NCI-H2196 (cell line): Measurements from ENCODE around the gene AGAP3.

Experiments used
- DNase-seq: peaks from one replicate; lab custom pipeline; 2025; ENCODE audit not compliant: unreplicated experiment; lab: John Stamatoyannopoulos, UW

The AGAP3 gene

GRCh38 chr7:151122796-151123157 is 36.5 kb downstream of the AGAP3 start:
- DNase-seq = no peak

DNA sequence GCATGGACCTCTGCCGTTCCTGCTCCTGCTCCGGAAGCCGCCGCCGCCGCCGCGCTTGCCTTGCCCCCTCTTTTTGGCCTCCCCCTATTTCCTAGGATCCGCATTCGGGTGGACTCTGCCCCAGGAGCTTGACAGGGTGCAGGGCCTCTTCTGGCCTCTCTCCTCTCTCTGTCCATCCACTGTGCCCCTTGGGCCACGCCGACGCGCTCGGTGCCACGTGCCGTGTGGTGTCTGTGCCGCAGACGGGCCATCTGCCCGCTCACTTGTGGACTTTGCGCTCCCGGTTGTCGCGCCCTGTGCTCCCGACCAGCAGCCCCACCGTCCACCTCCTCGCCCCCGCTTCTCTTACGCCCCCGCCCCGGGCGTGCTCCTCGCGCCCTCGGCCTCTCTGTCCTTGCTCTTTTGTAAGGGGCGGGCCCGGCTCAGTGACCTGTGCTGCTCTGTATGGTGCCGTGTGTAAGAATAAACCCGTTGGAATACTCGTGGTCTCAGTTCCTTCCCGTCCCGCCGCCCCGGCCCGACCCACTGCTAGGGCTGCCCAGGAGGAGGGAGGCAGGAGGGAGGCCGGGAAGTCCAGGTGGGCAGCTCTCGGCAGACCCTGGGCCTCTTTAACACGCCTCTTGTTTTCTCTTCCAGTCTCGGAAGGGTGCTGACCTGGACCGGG is 37.0 kb downstream of the AGAP3 start:
- no peak for DNase-seq

DNA sequence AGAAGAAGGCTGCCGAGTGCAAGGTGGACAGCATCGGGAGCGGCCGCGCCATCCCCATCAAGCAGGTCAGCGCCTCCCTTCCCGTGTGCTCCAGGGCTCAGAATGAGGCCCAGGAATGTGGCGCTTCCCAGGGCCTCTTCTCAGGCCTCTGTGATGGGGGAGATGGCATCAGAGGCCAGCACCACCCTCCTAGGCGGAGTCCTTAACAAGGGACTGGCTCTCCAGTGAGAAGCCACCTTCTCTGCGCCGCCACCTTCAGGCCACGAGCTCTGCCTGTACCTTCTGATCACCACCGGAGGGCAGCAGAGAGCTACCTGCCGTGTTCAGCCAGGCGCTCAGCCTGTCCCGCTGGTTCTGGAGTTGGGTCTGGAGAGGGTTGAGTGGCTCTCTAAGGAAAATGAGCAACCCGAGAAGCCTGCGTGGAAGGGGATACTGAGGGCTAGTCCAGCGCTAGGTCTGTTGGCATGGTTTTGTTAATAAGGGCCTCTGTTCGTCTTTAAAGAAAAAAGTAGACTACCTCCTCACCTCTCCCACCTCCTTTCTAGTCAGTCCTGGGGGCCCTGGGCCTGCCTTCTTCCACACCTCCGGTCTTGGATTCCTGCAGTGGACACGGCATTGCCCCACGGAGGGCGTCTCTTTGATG is 37.7 kb downstream of the AGAP3 start:
- peak; percentile 46 for DNase-seq

DNA sequence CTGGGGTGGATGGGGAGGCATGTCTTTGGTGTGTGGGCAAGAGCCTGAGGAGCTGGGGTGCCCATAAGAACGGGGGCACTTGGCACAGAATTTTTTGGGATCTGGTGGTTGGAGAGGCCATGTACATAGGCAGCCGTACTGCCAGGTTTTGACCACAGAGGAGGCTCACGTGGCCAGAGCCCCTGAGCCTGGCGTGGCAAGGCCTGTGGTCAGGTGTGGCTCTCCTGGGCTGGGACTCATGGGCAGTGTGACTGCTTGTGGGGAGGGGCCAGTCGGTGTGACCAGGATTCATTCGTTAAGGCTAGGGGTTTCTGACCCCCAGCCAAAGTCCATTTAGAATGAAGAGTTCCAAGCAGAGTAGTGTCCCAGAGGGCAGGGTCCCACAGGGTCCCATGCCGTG is 38.2 kb downstream of the AGAP3 start:
- DNase-seq = no peak

DNA sequence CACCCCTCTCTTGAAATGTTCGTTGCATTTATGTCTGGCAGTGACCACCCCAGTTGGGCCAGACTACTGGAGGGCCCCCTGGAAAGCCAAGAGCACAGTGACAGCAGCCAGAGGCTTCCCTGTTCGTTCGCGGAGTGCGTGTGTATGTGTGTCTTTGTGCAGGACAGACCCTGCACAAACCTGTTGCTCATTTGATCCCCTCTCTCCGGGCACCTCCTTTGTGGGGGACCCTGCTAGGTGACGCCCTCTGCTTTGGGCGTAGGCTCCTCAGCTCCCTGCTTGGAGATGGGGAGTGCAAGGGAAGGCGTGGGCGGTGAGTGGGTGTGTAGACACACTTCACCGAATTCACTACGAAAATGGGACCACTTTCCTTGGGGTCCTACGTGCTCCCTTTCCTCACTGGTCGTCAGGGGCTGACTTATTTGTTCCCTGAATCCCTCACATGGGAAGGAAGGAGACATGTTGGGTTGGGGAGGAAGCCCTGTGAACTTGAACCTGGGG is 38.7 kb downstream of the AGAP3 start:
- DNase-seq = no peak

- no peak for DNase-seq
Observed at GRCh38 chr7:151125470-151125845, 39.2 kb downstream of the AGAP3 start.

DNA sequence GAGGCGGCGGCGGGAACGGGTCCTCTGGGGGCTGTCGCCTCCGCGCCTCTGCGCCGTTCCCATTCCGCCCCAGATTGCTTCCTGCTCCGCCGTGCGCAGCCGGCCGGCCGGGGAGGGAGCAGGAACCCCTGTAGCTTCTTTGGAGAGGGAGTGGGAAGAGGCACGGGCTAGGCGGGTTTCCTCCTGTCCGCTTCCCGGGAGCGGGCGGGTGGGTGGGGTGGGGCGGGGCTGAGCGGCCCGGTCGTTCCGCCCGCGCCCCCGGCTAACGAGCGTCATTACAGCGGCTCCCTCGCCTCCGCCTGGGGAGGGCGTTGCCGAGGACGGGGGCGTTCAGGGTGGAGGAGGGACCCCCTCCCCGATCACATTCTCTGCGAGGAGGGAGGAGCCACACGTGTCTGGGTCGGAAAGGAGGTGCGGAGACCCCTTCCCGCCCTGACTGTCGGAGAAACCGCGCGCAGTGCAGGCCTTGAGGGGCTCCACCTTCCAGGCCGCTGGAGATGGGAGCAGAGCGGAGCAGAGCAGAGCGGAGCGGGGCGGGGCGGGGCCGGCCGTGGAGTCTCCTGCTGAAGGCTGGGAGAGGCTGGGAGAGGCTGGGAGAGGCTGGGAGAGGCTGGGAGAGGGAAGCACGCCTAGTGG is 39.7 kb downstream of the AGAP3 start:
- DNase-seq = no peak

DNA sequence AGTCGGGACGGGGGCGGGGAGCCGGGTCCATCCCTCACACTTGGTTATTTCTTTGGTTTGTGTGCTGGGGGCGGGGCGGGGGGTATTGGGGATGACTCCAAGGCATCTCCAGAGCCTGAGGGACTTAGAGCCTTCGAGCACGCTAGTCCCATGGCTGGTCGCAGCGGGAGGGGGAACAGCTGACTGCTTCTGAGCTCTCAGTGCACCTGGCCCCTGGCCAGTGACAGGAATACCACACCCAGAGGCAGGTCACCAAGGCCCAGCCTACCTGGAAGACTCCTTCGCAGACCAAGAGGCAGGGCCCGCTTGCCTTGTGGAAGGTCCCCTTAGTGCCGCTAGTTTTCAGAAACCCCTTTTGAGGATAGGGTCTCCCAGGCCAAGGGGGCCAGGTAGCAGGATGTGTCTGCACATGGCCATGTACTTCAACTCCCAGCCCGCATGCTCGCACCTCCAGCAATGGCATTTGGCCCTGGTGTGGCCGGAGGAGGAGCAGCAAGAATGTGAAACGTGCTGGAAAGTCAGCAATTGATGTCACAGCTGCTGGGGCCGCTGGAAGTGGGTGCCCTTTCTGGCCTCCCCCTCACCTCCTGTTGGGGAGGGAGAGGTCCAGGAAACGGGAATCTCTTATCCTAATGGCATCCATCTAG is 40.3 kb downstream of the AGAP3 start:
- no peak for DNase-seq

DNA sequence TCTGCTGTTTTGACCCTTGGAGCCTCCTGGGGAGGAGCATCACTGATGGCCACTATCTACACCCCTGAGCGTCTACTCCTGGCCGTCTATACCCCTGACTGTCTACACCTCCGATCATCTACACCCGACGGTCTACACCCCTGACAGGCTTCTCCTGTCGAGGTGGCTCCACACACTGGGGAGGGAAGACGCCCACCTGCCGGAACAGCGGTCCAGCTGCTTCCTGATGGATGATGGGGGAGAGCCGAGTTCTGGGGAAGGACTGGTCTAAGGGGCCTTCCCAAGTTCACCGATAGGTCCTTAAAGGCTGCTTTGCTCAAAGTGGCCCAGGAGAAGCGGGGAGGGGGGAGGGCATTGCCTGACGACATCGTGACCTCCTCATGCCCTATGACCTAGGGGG is 41.9 kb downstream of the AGAP3 start:
- DNase-seq = no peak

GRCh38 chr7:151128716-151129115 is 42.4 kb downstream of the AGAP3 start:
- DNase-seq = no peak

GRCh38 chr7:151129117-151129959 is 43.1 kb downstream of the AGAP3 start:
- no peak for DNase-seq

- no peak for DNase-seq
Observed at GRCh38 chr7:151129960-151130591, 43.8 kb downstream of the AGAP3 start.

DNA sequence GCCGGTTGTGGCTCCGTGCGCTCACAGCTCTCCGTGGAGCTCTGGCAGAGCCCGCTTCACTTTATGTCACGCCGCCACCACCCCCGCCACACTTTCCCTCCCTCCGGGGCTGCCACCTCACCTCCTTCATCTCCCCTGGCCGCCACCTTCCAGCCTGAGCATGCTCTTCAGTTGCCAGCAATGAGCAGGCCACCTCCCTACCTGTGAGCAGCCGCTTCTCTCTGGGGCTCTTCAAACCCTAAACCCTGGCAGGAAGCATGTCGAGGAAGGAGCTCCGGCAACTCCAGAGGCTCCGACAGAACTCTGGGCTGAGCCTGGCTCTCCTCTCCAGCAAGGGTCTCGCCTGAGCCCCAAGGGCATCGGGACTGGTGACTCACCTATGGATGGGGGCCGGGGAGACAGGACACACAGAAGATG is 44.5 kb downstream of the AGAP3 start:
- DNase-seq = no peak

DNA sequence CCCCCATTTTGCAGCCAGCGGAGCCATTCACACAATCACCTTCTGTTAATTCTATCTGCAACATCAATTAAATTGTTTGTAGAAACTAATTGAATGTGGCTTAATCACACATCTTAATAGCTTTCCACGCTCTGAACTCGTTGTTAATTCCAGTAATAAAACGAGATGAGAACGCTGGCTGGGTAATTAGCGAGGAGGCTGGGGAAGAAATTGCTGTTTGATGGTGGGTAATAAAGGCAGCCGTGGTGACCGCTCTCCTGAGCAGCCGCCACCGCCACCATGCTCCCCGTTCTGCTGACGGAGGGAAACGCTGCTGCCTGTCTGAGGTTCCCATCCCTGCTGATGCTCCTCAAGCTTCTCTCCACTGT is 44.9 kb downstream of the AGAP3 start:
- DNase-seq = no peak

DNA sequence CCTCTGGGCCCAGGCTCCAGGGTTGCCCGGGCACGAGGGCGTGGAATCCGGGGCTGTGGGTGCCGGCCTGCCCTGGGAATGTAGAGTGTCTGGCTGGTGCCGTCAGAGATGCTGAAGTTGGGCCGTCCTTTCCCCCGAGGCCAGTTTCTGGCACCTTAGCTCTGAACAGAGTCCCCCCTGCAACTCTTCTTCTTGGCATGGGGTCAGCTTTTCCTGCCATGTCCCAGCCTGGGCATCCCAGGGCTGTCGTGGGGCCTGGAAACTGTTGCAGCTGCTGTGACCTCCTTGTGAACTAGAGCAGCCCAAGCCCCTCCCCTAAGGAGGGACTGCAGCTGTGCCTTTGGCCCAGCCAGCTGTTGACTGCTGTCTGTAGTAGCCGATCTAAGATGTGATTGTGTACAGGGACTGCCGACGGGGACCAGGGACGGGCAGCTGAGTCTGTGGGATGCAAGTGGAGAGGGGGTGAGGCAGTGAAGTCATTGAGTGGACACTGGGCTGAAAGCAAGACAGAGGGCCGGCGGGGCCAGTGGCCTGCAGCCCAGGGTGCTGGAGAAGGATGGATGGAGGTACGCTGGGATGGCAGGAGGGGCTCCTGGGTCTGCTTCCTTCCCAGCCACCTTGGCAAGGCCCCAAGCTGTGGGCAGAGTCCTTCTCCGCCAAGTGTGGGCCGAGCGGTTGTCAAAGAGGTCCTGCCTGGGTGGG is 45.5 kb downstream of the AGAP3 start:
- no peak for DNase-seq

DNA sequence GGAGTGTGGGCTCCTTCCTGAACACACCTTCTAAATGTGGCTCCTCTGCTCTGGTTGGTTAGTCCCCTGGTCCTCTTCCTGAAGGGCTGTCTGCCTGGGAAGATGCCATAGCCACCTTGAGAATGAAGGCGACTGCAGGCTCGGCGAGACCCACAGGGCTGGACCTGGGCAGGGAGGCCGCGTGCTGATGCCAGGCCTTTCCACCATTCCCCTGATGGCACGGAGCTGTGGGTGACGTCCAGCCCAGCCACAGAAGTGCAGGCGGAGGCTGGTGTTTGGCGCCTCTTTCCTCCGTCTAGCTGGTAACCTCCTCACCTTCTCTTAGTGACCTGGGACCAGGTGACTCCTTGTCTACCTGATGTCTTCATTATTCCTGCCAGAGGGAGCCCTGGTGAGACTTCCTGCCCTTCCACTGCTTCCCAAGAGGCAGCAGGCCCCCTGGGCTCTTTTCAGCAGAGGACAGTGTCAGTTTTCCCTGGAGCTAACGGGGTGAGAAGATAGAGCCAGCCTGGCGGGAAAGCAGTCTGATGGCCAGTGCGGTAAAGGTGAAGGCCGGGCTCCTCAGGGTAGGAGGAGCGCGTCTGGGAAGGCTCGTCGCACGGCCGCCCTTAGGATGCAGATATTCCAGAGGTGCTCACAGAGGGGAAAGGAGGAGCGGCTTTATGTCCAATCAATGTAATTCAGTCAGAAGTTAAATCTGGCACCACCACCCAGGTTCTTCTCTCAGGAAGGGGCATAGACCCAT is 46.4 kb downstream of the AGAP3 start:
- DNase-seq = no peak

DNA sequence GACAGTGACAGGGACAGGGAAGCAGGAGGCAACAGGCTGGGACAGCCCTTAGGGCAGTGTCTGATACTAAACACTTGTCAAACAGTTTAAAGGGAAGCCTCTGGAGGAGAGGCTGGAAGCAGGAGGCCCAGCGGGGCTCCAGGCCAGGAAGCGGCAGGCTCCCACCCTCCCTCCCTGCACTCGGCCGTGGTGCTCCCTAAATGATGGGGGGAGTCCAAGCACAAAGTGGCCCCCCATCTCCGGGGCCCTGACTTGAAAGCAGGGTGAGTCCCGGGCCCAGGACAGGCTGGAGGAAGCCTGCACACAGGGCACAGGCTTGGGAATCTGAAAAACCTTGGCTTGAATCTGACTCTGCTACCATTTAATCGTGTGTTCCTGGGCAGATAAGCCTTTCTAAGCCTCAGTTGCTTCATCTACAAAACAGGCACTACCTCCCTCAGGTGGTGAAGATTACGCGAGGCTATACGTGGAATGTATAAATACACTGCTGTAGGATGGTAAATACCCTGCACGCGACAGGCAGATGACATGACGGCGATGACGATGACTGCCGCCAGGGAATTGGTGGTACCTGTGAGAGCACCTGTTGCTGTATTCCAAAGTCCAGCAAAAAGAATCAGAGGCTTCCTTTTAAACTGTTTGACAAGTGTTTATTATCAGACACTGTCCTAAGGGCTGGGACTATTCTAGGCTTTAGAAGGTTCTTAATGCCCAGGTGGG is 47.2 kb downstream of the AGAP3 start:
- no peak for DNase-seq

DNA sequence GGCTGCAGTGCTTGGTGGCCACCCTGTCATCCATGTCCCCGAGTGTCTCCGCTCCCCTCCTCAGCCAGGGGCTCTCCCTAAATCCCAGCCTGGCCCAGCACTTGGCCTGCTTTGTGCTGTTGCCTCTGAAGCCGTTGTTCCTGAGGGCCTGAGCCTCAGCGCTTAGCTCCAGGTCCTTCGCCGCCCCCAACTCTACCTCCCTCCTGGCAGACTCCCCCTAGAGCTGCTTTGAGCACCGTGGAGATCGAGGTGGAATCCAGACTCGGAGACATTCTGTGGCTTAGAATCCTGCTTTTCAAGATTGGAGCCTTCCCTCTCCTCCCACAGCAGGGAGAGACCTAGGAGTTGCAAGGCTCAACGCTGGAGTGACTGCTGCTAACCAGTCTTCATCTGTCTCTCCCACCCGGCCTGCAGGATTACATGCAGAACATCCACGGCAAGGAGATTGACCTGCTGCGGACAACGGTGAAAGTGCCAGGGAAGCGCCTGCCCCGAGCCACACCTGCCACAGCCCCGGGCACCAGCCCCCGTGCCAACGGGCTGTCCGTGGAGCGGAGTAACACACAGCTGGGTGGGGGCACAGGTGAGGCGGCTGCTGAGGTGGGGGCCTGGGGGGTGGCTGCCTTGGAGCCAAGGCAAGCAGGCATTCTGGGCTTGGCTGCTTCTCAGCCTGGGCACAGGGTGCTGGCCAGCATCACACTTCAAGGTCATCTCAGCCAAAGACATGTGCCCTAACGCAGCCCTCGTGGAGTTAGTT is 47.9 kb downstream of the AGAP3 start:
- no peak for DNase-seq
